Parathyroid adenoma (tissue), 2 donors: ENCODE results near the gene DNAJB4.

Experiments
- H2AFZ ChIP-seq: fragments of 300-600 bp; sonication (generic); one replicate; pipeline ENCODE4 v1.7.0; 2017; ENCODE audit warnings: antibody characterized with exemption, mild to moderate bottlenecking
- H3K27ac ChIP-seq: fragments of 300-600 bp; sonication (generic); one replicate; pipeline ENCODE4 v1.7.0; 2017
- H3K27me3 ChIP-seq: fragments of 300-600 bp; sonication (generic); one replicate; pipeline ENCODE4 v1.7.0; 2017; ENCODE audit warnings: low read length; ENCODE audit not compliant: control insufficient read depth, insufficient read depth
- H3K36me3 ChIP-seq: fragments of 300-600 bp; sonication (generic); one replicate; pipeline ENCODE4 v1.7.0; 2017; ENCODE audit warnings: low read length; ENCODE audit not compliant: control insufficient read depth, insufficient read depth
- H3K4me1 ChIP-seq: fragments of 300-600 bp; sonication (generic); one replicate; pipeline ENCODE4 v1.7.0; 2017; ENCODE audit warnings: control low read depth
- H3K4me2 ChIP-seq: fragments of 300-600 bp; sonication (generic); one replicate; pipeline ENCODE4 v1.7.0; 2017; ENCODE audit warnings: low read length
- H3K4me3 ChIP-seq: fragments of 300-600 bp; sonication (generic); one replicate; pipeline ENCODE4 v1.7.0; 2017; ENCODE audit warnings: low read depth, low read length
- H3K79me2 ChIP-seq: fragments of 300-600 bp; sonication (generic); one replicate; pipeline ENCODE4 v1.7.0; 2017; ENCODE audit warnings: control low read depth
- H3K9ac ChIP-seq: fragments of 300-600 bp; sonication (generic); one replicate; pipeline ENCODE4 v1.7.0; 2017; ENCODE audit warnings: mild to moderate bottlenecking
- H3K9me3 ChIP-seq: fragments of 300-600 bp; sonication (generic); one replicate; pipeline ENCODE4 v1.7.0; 2017; ENCODE audit warnings: low read length; ENCODE audit not compliant: control insufficient read depth
- CTCF ChIP-seq: fragments of 300-600 bp; sonication (generic); IDR thresholded peaks from one replicate; pipeline ENCODE4 v1.7.0; 2017; ENCODE audit warnings: antibody characterized with exemption, mild to moderate bottlenecking
- donor health status: primary hyperparathyroidism.

The DNAJB4 gene

GRCh38 chr1:78029793-78030192 is 25.1 kb downstream of the DNAJB4 start:
- Histone ChIP-seq H3K27me3 (no peaks in the 10 kb centered on the region), H3K9me3 (no peaks in the 10 kb centered on the region), H3K9ac (no peak overlapping the region), H3K27ac (no peak overlapping the region), H3K4me3 (no peak overlapping the region), H3K36me3 (no peaks in the 10 kb centered on the region), H2AFZ (no peak overlapping the region), H3K4me2 (no peak overlapping the region), H3K79me2 (no peaks in the 10 kb centered on the region), H3K4me1 (no peaks in the 10 kb centered on the region)
- TF ChIP-seq CTCF: no peak

GRCh38 chr1:78032996-78033796 is 28.5 kb downstream of the DNAJB4 start:
- H3K79me2 ChIP-seq: no peaks in the 10 kb centered on the region
- no peak for TF ChIP-seq CTCF
- H3K27me3 ChIP-seq: no peaks in the 10 kb centered on the region
- H3K9me3 ChIP-seq: no peaks in the 10 kb centered on the region
- no peak overlapping the region for H2AFZ ChIP-seq
- no peaks in the 10 kb centered on the region for H3K4me1 ChIP-seq
- H3K9ac ChIP-seq: no peak overlapping the region
- no peak overlapping the region for H3K4me3 ChIP-seq
- no peak overlapping the region for H3K27ac ChIP-seq
- H3K4me2 ChIP-seq: no peak overlapping the region
- no peaks in the 10 kb centered on the region for H3K36me3 ChIP-seq

- Histone ChIP-seq H3K4me2 (no peak overlapping the region), H3K4me3 (no peak overlapping the region), H3K9me3 (no peaks in the 10 kb centered on the region), H3K27me3 (no peaks in the 10 kb centered on the region), H2AFZ (no peak overlapping the region), H3K9ac (no peak overlapping the region), H3K27ac (no peak overlapping the region), H3K4me1 (no peaks in the 10 kb centered on the region), H3K79me2 (no peaks in the 10 kb centered on the region), H3K36me3 (no peaks in the 10 kb centered on the region)
- TF ChIP-seq CTCF: no peak
These were observed 29.0 kb downstream of the DNAJB4 start for GRCh38 chr1:78033797-78034172.

- TF ChIP-seq CTCF: no peak
- no peak overlapping the region for H3K4me2 ChIP-seq
These were observed 30.4 kb downstream of the DNAJB4 start for GRCh38 chr1:78035121-78035520.

GRCh38 chr1:78036450-78036849 is 31.7 kb downstream of the DNAJB4 start:
- Histone ChIP-seq H3K27me3 (no peaks in the 10 kb centered on the region), H3K4me2 (no peak overlapping the region), H2AFZ (no peak overlapping the region), H3K9ac (no peak overlapping the region), H3K27ac (no peak overlapping the region), H3K4me3 (no peak overlapping the region), H3K9me3 (no peaks in the 10 kb centered on the region), H3K36me3 (no peaks in the 10 kb centered on the region), H3K4me1 (no peaks in the 10 kb centered on the region), H3K79me2 (no peaks in the 10 kb centered on the region)
- no peak for TF ChIP-seq CTCF

More at GRCh38 chr1:78035121-78035520, 30.4 kb downstream of the DNAJB4 start:
- Histone ChIP-seq H3K9me3 (no peaks in the 10 kb centered on the region), H3K4me1 (no peaks in the 10 kb centered on the region), H3K27ac (no peak overlapping the region), H3K36me3 (no peaks in the 10 kb centered on the region), H3K79me2 (no peaks in the 10 kb centered on the region), H3K27me3 (no peaks in the 10 kb centered on the region), H2AFZ (no peak overlapping the region), H3K4me3 (no peak overlapping the region), H3K9ac (no peak overlapping the region)
